Stimulated activated CD4-positive, alpha-beta T cell treated with anti-CD3 and anti-CD28 coated beads, Interleukin-4, amount 100 ng/mL, for 24 hours (primary cell): ENCODE results near the gene ASCL1.

Experiments used
- DNase-seq: peaks from one replicate; pipeline ENCODE4 v3.0.0-alpha.2; 2020

The ASCL1 gene

DNA sequence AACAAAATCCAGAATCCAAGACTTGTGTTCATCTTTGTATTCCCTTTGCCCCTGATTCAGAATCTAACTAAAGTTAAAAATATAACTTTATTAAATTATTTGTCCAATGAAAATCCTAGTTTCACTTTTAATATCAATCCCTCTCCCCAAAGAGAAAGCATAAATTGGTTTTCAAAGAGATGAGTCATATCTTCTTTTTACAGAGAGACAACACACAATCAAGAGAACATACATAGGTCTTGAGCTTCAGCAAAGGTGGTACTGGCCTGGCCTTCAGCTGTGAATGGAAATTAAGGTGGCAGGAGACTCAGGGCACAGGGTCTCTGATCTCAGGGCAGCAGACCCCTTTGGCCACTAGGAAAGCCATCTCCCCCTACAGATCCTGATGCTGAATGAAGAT lies 4.3 kb upstream of the ASCL1 start:
- no peak for DNase-seq

- no peak for DNase-seq
Observed at GRCh38 chr12:102954134-102954533, 3.3 kb upstream of the ASCL1 start.

DNA sequence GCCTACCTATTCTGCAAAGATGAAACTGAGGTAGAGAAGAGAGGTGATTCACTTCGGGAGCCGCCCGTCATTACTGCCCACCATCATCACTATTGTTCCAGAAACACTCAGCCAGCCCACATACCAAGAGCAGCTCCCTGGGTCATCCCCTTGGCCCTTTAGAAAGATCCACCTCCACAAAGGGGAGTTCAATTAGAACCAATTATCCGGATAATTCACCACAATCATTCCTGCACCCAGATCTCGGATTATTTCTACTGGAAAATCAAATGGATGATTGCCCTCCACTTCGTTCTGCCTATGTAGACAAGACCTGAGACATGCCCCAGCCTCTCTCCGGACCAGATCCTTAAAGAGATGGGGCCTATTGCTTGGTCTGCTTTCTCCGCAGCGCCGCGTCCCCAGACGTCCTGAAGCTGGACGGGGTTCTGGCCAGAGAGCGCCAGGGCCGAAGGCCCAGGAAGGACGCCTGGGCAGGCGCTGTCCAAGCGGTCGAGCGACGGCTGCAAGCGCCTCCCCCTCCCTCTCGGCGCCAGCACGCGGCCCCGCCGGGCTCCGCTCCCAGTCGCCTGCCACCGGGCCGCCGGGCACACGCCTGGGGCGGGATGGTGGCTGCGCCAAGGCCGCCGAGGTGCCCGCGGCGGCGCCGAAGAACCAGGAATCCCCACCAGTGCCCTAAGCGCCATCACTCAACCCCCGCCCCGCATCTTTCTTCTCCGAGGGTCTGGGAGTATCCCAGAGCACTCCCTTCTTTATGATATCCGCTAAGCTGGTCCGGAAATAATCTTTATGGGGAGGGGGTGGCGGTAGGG lies 1.3 kb upstream of the ASCL1 start:
- DNase-seq, result no peak

GRCh38 chr12:102956738-102957327 lies 641 bp upstream of the ASCL1 start:
- no peak for DNase-seq

- no peak for DNase-seq
Observed at GRCh38 chr12:102958073-102958829, 777 bp downstream of the ASCL1 start.

- no peak for DNase-seq
Observed at GRCh38 chr12:102958830-102959176, 1.3 kb downstream of the ASCL1 start.

DNA sequence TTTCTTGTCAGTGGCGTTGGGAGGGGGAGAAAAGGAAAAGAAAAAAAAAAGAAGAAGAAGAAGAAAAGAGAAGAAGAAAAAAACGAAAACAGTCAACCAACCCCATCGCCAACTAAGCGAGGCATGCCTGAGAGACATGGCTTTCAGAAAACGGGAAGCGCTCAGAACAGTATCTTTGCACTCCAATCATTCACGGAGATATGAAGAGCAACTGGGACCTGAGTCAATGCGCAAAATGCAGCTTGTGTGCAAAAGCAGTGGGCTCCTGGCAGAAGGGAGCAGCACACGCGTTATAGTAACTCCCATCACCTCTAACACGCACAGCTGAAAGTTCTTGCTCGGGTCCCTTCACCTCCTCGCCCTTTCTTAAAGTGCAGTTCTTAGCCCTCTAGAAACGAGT lies 1.9 kb downstream of the ASCL1 start:
- no peak for DNase-seq

GRCh38 chr12:102960766-102961465 lies 3.4 kb downstream of the ASCL1 start:
- no peak for DNase-seq

- DNase-seq, result no peak
Observed at GRCh38 chr12:102961466-102961855, 4.0 kb downstream of the ASCL1 start.

GRCh38 chr12:102962532-102962931 lies 5.1 kb downstream of the ASCL1 start:
- DNase-seq, result no peak

GRCh38 chr12:102962986-102963385 lies 5.5 kb downstream of the ASCL1 start:
- DNase-seq, result no peak

DNA sequence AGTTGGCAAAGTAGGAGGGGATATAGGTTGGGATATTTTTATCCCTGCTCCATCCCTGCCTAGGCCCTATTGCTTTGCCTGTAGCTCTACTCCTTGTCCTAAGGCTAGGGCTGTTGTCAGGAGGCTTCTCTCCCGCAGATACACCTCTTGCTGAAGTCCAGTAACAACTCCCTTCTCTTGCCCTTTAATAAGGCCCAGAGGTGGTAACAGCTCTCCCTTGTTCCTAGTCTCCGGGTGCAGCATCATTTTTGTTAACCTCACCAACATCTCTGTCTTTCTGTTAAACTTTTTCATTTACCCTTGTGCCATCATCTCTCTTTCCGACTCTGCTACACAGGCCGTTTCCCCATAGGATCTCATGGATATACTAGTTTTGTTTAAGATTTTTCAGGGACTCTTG lies 6.3 kb downstream of the ASCL1 start:
- DNase-seq, result no peak

- no peak for DNase-seq
Observed at GRCh38 chr12:102964872-102965271, 7.4 kb downstream of the ASCL1 start.

DNA sequence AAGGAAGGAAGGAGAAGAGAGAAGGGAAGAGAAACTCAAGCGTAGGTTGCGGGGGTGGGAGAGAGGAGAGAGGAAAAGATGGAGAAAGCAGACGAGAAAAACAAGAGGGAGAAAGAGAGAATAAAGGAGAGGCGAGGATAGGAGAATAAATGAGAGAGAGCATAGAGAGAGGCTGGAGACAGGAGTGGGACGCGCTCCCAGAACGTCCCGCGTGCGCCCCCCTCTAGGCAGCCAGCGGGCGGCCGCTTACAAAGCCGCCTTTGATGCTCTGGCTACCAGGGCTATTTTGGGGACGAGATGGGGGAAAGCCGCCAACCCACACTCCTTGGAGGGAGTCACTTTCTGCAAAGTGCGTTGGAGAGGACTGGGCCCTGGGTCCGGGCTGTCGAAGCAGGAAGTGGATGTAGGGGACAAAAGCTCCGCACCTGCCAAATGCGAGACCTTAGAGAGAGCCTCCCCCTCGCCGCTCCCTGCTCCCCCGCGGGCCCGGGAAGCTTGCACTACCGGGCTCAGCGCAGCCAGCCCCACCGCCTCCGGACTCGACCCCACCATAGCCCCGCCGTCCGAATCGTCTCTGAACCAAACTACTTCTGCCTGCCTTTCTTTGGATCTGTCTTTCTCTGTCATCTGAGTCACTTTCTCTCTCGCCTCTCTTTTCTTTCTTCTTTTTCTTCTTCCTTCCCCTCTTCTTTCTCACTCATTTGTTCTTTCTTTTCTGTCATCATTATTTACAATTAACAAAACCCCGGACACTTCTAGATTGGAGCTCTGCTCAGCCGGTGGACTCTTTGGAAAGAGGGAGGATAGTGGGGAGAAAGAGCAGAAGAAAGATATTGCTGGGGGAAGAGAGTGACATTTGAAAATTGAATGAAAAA lies 8.0 kb downstream of the ASCL1 start:
- no peak for DNase-seq

GRCh38 chr12:102966200-102966863 lies 8.9 kb downstream of the ASCL1 start:
- no peak for DNase-seq

- no peak for DNase-seq
Observed at GRCh38 chr12:102970780-102971179, 13.3 kb downstream of the ASCL1 start.

- DNase-seq, result no peak
Observed at GRCh38 chr12:102971227-102971626, 13.8 kb downstream of the ASCL1 start.

- DNase-seq, result no peak
Observed at GRCh38 chr12:102973583-102973982, 16.1 kb downstream of the ASCL1 start.

DNA sequence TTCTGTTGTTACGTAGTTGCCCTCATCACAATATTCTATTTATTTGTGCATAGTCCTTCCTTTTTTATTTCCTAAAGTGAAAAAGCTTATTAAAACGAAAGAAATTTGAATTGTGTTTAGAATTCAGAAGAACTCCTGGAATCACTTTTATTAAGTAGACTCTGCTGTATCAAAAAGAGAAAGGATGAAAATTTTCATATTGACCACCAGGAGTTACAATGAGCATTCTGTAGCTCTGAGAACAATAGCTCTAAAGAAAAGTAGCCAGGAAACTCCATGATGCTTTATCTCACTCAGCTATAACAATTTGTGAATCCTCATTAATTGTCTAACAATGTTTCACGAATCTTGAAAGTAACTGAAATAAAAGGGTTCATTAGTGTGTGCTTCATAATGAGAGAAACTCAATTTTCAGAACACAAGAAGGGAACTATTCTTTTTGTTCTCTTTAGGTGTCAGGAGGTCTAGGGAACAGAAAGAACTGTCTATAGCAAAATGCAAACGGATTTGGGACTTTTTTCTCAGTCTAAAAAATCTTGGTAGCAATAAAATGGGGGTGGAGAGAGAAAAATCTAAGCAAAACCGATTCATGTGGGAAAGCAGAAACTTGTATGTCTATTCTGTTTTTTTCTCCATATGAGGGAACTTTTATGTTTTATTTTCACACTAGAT lies 19.3 kb downstream of the ASCL1 start:
- no peak for DNase-seq

- DNase-seq, result no peak
Observed at GRCh38 chr12:102977945-102978706, 20.7 kb downstream of the ASCL1 start.

DNA sequence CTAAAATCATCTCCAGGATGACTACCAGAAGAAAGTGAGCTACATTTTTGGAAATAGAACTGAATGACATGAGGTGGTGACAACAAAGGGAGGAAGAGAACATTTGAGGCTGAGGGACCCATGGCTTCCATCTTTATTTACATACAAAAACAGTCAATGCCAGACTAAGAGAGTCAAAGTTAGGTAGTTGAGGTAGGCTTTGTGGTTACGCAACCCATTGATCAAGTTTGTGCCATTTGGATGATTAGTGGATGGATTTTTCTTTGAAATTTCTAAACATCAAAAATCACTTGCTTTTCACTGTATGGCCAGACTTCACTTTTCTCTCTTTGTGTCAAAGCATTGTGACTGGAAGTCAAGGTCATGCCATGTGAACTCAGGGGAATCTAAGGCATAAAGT lies 22.9 kb downstream of the ASCL1 start:
- DNase-seq, result no peak
